Measurements from ENCODE around the gene CAPN2.
A peak's percentile ranks its signal among the peaks of the same experiment; 100 is the strongest.

The CAPN2 gene

GRCh38 chr1:223713546-223714420 lies 1.4 kb downstream of the CAPN2 start (continued):
- TF ChIP-seq ZBTB11 (tag by site-specific recombination; conservative IDR thresholded peaks at IDR 0.05; ENCODE audit: low read depth) (no peak), KLF7 (tag by site-specific recombination; IDR thresholded peaks at IDR 0.05; ENCODE audit: borderline replicate concordance) (no peak), SCRT2 (tag by site-specific recombination; IDR thresholded peaks at IDR 0.05) (peak; percentile 95), ZNF692 (tag by site-specific recombination; IDR thresholded peaks at IDR 0.05) (no peak), ZNF184 (tag by site-specific recombination; IDR thresholded peaks at IDR 0.05) (no peak), RBAK (tag by site-specific recombination; IDR thresholded peaks at IDR 0.05) (no peak), ZFP3 (tag by site-specific recombination; IDR thresholded peaks at IDR 0.05; ENCODE audit: low read depth) (no peak), ZNF501 (tag by site-specific recombination; IDR thresholded peaks at IDR 0.05) (peak; percentile 26; the same call in 1 of the 2 replicates), ZNF24 (tag by site-specific recombination; IDR thresholded peaks at IDR 0.05) (peak; percentile 100), ZBTB8A (tag by site-specific recombination; IDR thresholded peaks at IDR 0.05) (peak; percentile 10), ZNF280D (tag by site-specific recombination; IDR thresholded peaks at IDR 0.05) (no peak), ZNF704 (tag by site-specific recombination; IDR thresholded peaks at IDR 0.05) (no peak), ZXDB (tag by site-specific recombination; IDR thresholded peaks at IDR 0.05) (no peak; the same call in 1 of the 2 replicates), ZNF677 (tag by site-specific recombination; IDR thresholded peaks at IDR 0.05) (no peak), GLI2 (tag by site-specific recombination; IDR thresholded peaks at IDR 0.05; ENCODE audit: borderline replicate concordance, low read depth) (no peak), ZNF549 (tag by site-specific recombination; IDR thresholded peaks at IDR 0.05) (no peak), ZNF626 (tag by site-specific recombination; IDR thresholded peaks at IDR 0.05) (no peak), ZBTB1 (tag by site-specific recombination; IDR thresholded peaks at IDR 0.05) (no peak), YY1 (tag by site-specific recombination; IDR thresholded peaks at IDR 0.05) (peak; percentile 65; the same call in 1 of the 2 replicates), ZNF510 (tag by site-specific recombination; IDR thresholded peaks at IDR 0.05; ENCODE audit: insufficient replicate concordance) (no peak), ZNF621 (tag by site-specific recombination; IDR thresholded peaks at IDR 0.05) (no peak), ZNF398 (tag by site-specific recombination; IDR thresholded peaks at IDR 0.05) (no peak), ZNF133 (tag by site-specific recombination; IDR thresholded peaks at IDR 0.05) (no peak), ZNF274 (IDR thresholded peaks at IDR 0.05; ENCODE audit: low read length) (no peak), ZNF274 (tag by site-specific recombination; IDR thresholded peaks at IDR 0.05; ENCODE audit: borderline replicate concordance) (no peak), ZNF48 (tag by site-specific recombination; IDR thresholded peaks at IDR 0.05) (no peak), ZNF792 (tag by site-specific recombination; IDR thresholded peaks at IDR 0.05) (no peak), ZNF560 (tag by site-specific recombination; IDR thresholded peaks at IDR 0.05; ENCODE audit: borderline replicate concordance) (no peak), ZNF140 (tag by site-specific recombination; IDR thresholded peaks at IDR 0.05) (no peak), ZBTB17 (tag by site-specific recombination; IDR thresholded peaks at IDR 0.05) (no peak)

Measured in HEK293 (cell line).